HepG2 (cell line): Measurements from ENCODE around the gene CLDN9. TPM values are rescaled to one million over a fixed set of nuclear protein-coding genes. Genes with fewer than 3 reads are reported as not detected.

ENCODE experiments used
- ATAC-seq: fragments of 200-7000 bp; cut with Tn5 transposase; 3 replicates; pipeline ENCODE4 v1.9.1; 2020; ENCODE audit warnings: mild to moderate bottlenecking, moderate library complexity
- BruUV-seq: library from RNA; stranded (reverse); fragments of 400-500 nt; replicated peaks from 2 replicates; lab custom pipeline; 2021; lab: Mats Ljungman, UMichigan
- CTCF ChIA-PET: fragments of 300-600 bp; formaldehyde crosslinking; extraction: SDS; loops from one replicate; lab custom pipeline; 2021; ENCODE audit warnings: low total read pairs, inconsistent platforms, low intra/inter-chr PET ratio; lab: Yijun Ruan, JAX
- POLR2A ChIA-PET: fragments of 350-600 bp; sonication (Branson Sonifier 250); formaldehyde crosslinking; loops from one replicate; lab custom pipeline; 2020; ENCODE audit warnings: antibody characterized with exemption, inconsistent platforms; lab: Yijun Ruan, JAX
- DNase-seq: peaks from one replicate; pipeline ENCODE4 v3.0.0-alpha.2; 2015; ENCODE audit warnings: low spot score
- FAIRE-seq: peaks from 3 replicates; lab custom pipeline; 2011; peaks lifted over from hg19 to GRCh38; lab: Jason Lieb, UNC
- H2AFZ ChIP-seq: one replicate; pipeline ENCODE4 v1.6.1; 2011; ENCODE audit warnings: low read length, inconsistent platforms
- H3K27ac ChIP-seq: fragments of 300-600 bp; 3 replicates; pipeline ENCODE4 v1.8.0; 2011; ENCODE audit warnings: mixed run types, mild to moderate bottlenecking, mixed read lengths, low read length, inconsistent platforms; ENCODE audit not compliant: insufficient read depth; ENCODE audit errors: extremely low read length
- H3K27me3 ChIP-seq, 2 experiments: fragments of 200-600 bp in 1 of 2; 2 replicates in 1 of 2; 3 replicates in 1 of 2; pipeline versions ENCODE4 v1.6.0 to v1.8.0; 2011; ENCODE audit warnings: low read length in 2 of 2, mild to moderate bottlenecking in 2 of 2, moderate library complexity in 2 of 2, inconsistent platforms in 1 of 2; ENCODE audit not compliant: insufficient read depth in 2 of 2, control insufficient read depth in 1 of 2
- H3K36me3 ChIP-seq, 2 experiments: fragments of 200-600 bp in 1 of 2; replicated peaks in 1 of 2; 2 replicates in 1 of 2; 3 replicates in 1 of 2; pipeline versions ENCODE4 v1.5.1 to v1.8.0; 2011; ENCODE audit warnings: low read length in 2 of 2, inconsistent platforms in 1 of 2; ENCODE audit not compliant: insufficient read depth in 2 of 2, control insufficient read depth in 1 of 2
- H3K4me1 ChIP-seq: 2 replicates; pipeline ENCODE4 v1.5.1; 2012; ENCODE audit warnings: low read length, inconsistent platforms; ENCODE audit not compliant: insufficient read depth
- H3K4me2 ChIP-seq: 2 replicates; pipeline ENCODE4 v1.6.0; 2011; ENCODE audit warnings: low read depth, low read length, inconsistent platforms
- H3K4me3 ChIP-seq, 3 experiments: fragments of 200-600 bp in 1 of 3; sonication (generic), shearing (Covaris generic) in 1 of 3; replicated peaks in 1 of 3; 2 replicates each; pipeline ENCODE4 v1.5.1; 2011 to 2016; ENCODE audit warnings: low read length in 3 of 3, inconsistent platforms in 2 of 3, low read depth in 2 of 3, mild to moderate bottlenecking in 2 of 3, control low read depth in 1 of 3, mixed read lengths in 1 of 3; ENCODE audit not compliant: insufficient read depth in 1 of 3
- H3K79me2 ChIP-seq: one replicate; pipeline ENCODE4 v1.6.1; 2011; ENCODE audit warnings: low read length, inconsistent platforms; ENCODE audit not compliant: insufficient read depth
- H3K9ac ChIP-seq: 2 replicates; pipeline ENCODE4 v1.6.0; 2011; ENCODE audit warnings: mild to moderate bottlenecking, low read depth, low read length, inconsistent platforms; ENCODE audit not compliant: insufficient read depth
- H3K9me3 ChIP-seq: 2 replicates; pipeline ENCODE4 v1.5.1; 2012; ENCODE audit warnings: mild to moderate bottlenecking, low read length
- H4K20me1 ChIP-seq: 2 replicates; pipeline ENCODE4 v1.6.0; 2011; ENCODE audit warnings: inconsistent platforms, mild to moderate bottlenecking, low read length, moderate library complexity; ENCODE audit not compliant: insufficient read depth
- ATRX ChIP-seq: sonication (generic); formaldehyde crosslinking; IDR thresholded peaks from 2 replicates; pipeline ENCODE4 v1.4.0; 2020; ENCODE audit warnings: missing genetic modification reagents, borderline replicate concordance
- DNMT3B ChIP-seq: conservative IDR thresholded peaks from 2 replicates; pipeline ENCODE4 v1.6.1; 2016; ENCODE audit warnings: missing biosample characterization, control low read depth
- FOXK2 ChIP-seq: fragments of 450-650 bp; IDR thresholded peaks from 2 replicates; pipeline ENCODE4 v1.6.1; 2016
- FOXP4 ChIP-seq: sonication (generic); formaldehyde crosslinking; IDR thresholded peaks from 2 replicates; pipeline ENCODE4 v1.4.0; 2020; ENCODE audit warnings: missing genetic modification reagents
- GTF2F1 ChIP-seq: fragments of 150-350 bp; IDR thresholded peaks from 2 replicates; pipeline ENCODE4 v1.6.1; 2014; ENCODE audit warnings: low read length
- MBNL3 ChIP-seq: fragments of 250-450 bp; sonication (Bioruptor Pico); conservative IDR thresholded peaks from 2 replicates; pipeline ENCODE4 v1.8.0; 2022; ENCODE audit warnings: mild to moderate bottlenecking, inconsistent platforms
- SRSF1 ChIP-seq: fragments of 200-400 bp; formaldehyde crosslinking; optimal IDR thresholded peaks from 2 replicates; pipeline ENCODE3; 2017; ENCODE audit warnings: mild to moderate bottlenecking, low read depth, low read length, moderate library complexity
- ZFP36L1 ChIP-seq: sonication (generic); formaldehyde crosslinking; IDR thresholded peaks from 2 replicates; pipeline ENCODE4 v1.8.0; 2022; ENCODE audit warnings: mild to moderate bottlenecking, missing genetic modification reagents, moderate library complexity
- WGBS: methylation state at CpG from one replicate; pipeline ENCODE4 v1.1.6; 2017; ENCODE audit warnings: low lambda C conversion rate; 5-methylcytosine and 5-hydroxymethylcytosine counted together
- in situ Hi-C: cut with HindIII; loops from 2 replicates; pipeline ENCODE4 v1.10.0; 2017; ENCODE audit warnings: low pct_unique_long_range_greater_than_20kb; ENCODE audit not compliant: extremely low pct_ligation_motif_present
- intact Hi-C: fragments of 100-400 bp; cut with micrococcal nuclease; formaldehyde crosslinking; loops from one replicate; pipeline ENCODE4 v1.10.0; 2022; ENCODE audit not compliant: unreplicated experiment
- polyA plus RNA-seq, 8 experiments: library from polyadenylated mRNA; depleted of rRNA in 3 of 8; stranded (reverse) in 7 of 8; unstranded in 1 of 8; fragments of >200 nt; fragmentation: Illumina TruSeq in 4 of 8; extraction: Trizol in 4 of 8; gene quantifications; 2 replicates each; pipeline versions ENCODE4 v1.2.1 to v1.2.3, GENCODE V29; 2011 to 2016; ENCODE audit warnings: low read depth in 4 of 8, missing spikeins in 1 of 8, mixed read lengths in 1 of 8; ENCODE audit not compliant: insufficient read depth in 1 of 8
- total RNA-seq, 5 experiments: library from RNA; depleted of rRNA; stranded (reverse); fragments of >200 nt; fragmentation: Illumina TruSeq; extraction: Trizol; gene quantifications; 2 replicates each; pipeline ENCODE4 v1.2.3, GENCODE V29; 2016; ENCODE audit warnings: low read depth in 1 of 5
- TF ChIP-seq, protein P1 (sequence below): sonication (generic); formaldehyde crosslinking; IDR thresholded peaks from 2 replicates; pipeline ENCODE4 v1.5.1; 2020; ENCODE audit warnings: missing genetic modification reagents, mild to moderate bottlenecking, borderline replicate concordance
- TF ChIP-seq, protein P2 (sequence below): sonication (generic); formaldehyde crosslinking; conservative IDR thresholded peaks from 2 replicates; pipeline ENCODE4 v1.8.1; 2023; ENCODE audit warnings: missing genetic modification reagents

CLDN9 gene
- total and polyA plus RNA-seq, 2 of the 13 experiments (the other 11 are each of a cell fraction or from before 2014, with no cell fraction given) = 0.15 to 0.26 TPM

- ChIA-PET POLR2A (interaction anchor here (0.9 to 1.4 kb wide), 2 partner anchors 21 to 42 kb away, joined by 3 to 5 read pairs; partner anchors contain the start of gene IL32), CTCF (no interaction called here)
- no peak overlapping the region for H2AFZ ChIP-seq
- DNase-seq (no peak), ATAC-seq (no peak), FAIRE-seq (no peak)
- no peak overlapping the region for H3K27ac ChIP-seq
- TF ChIP-seq FOXP4 (CRISPR knock-in tag) = no peak
- no peak for TF ChIP-seq ZFP36L1 (CRISPR knock-in tag)
- TF ChIP-seq FOXK2 = no peak
- TF ChIP-seq, protein P1, sequence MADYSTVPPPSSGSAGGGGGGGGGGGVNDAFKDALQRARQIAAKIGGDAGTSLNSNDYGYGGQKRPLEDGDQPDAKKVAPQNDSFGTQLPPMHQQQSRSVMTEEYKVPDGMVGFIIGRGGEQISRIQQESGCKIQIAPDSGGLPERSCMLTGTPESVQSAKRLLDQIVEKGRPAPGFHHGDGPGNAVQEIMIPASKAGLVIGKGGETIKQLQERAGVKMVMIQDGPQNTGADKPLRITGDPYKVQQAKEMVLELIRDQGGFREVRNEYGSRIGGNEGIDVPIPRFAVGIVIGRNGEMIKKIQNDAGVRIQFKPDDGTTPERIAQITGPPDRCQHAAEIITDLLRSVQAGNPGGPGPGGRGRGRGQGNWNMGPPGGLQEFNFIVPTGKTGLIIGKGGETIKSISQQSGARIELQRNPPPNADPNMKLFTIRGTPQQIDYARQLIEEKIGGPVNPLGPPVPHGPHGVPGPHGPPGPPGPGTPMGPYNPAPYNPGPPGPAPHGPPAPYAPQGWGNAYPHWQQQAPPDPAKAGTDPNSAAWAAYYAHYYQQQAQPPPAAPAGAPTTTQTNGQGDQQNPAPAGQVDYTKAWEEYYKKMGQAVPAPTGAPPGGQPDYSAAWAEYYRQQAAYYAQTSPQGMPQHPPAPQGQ (CRISPR knock-in tag) = no peak
- TF ChIP-seq MBNL3 (CRISPR knock-in tag) = no peak
- no peak for TF ChIP-seq DNMT3B
- TF ChIP-seq ATRX = no peak
- TF ChIP-seq, protein P2, sequence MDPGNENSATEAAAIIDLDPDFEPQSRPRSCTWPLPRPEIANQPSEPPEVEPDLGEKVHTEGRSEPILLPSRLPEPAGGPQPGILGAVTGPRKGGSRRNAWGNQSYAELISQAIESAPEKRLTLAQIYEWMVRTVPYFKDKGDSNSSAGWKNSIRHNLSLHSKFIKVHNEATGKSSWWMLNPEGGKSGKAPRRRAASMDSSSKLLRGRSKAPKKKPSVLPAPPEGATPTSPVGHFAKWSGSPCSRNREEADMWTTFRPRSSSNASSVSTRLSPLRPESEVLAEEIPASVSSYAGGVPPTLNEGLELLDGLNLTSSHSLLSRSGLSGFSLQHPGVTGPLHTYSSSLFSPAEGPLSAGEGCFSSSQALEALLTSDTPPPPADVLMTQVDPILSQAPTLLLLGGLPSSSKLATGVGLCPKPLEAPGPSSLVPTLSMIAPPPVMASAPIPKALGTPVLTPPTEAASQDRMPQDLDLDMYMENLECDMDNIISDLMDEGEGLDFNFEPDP (CRISPR knock-in tag) = no peak
- no peak for TF ChIP-seq SRSF1
- no peak for TF ChIP-seq GTF2F1
- WGBS = 51% methylated on average over 5 of the region's 6 CpGs
- H3K4me3 ChIP-seq = no peak overlapping the region
- intact Hi-C loops (no loop called here), in situ Hi-C loops (no loop called here)
- no peaks in the 10 kb centered on the region for H3K79me2 ChIP-seq
- no peak overlapping the region for H3K4me2 ChIP-seq
- H3K9me3 ChIP-seq = no peaks in the 10 kb centered on the region
- H4K20me1 ChIP-seq = no peaks in the 10 kb centered on the region
- peaks cover 12 to 70% of the 10 kb centered on the region in 2 experiments for H3K27me3 ChIP-seq
- peaks cover 25% of the 10 kb centered on the region for H3K4me1 ChIP-seq
- H3K9ac ChIP-seq = no peak overlapping the region
- H3K36me3 ChIP-seq = no peaks in the 10 kb centered on the region
- no TSS peak for BruUV-seq
These were observed 32.0 kb downstream of the CLDN9 start for GRCh38 chr16:3044708-3045107.
